T-helper 1 cell (primary cell): ENCODE data around the gene CELF2.
A peak's percentile ranks its signal among the peaks of the same experiment; 100 is the strongest.

Experiments
- DNase-seq, 5 donors: peaks; one replicate each; pipeline ENCODE4 v3.0.0-alpha.2; 2012 to 2020

Gene CELF2

GRCh38 chr10:11138314-11139033 lies 120.8 kb downstream of the CELF2 start:
- no peak for DNase-seq

GRCh38 chr10:11140963-11141362 lies 123.3 kb downstream of the CELF2 start:
- no peak for DNase-seq

GRCh38 chr10:11141571-11142091 lies 124.0 kb downstream of the CELF2 start:
- DNase-seq: peak in 1 of 5 donors; percentile 46

- DNase-seq: no peak
Measured at GRCh38 chr10:11142777-11143176, 125.1 kb downstream of the CELF2 start.

- DNase-seq: no peak
Measured at GRCh38 chr10:11143242-11143641, 125.6 kb downstream of the CELF2 start.

- DNase-seq: no peak
Measured at GRCh38 chr10:11144626-11145494, 127.2 kb downstream of the CELF2 start.

- peak; percentile 36 to 88 (median 56) for DNase-seq
Measured at GRCh38 chr10:11145495-11145855, 127.8 kb downstream of the CELF2 start.

- DNase-seq: peak in 1 of 5 donors; percentile 25
Measured at GRCh38 chr10:11146402-11147171, 128.9 kb downstream of the CELF2 start.

- DNase-seq: peak in 2 of 5 donors; percentile 8 to 52
Measured at GRCh38 chr10:11147722-11148121, 130.1 kb downstream of the CELF2 start.

- no peak for DNase-seq
Measured at GRCh38 chr10:11148142-11149028, 130.7 kb downstream of the CELF2 start.

- DNase-seq: no peak
Measured at GRCh38 chr10:11149807-11150141, 132.1 kb downstream of the CELF2 start.

- DNase-seq: peak in 4 of 5 donors; percentile 28 to 65 (median 34)
Measured at GRCh38 chr10:11150231-11150731, 132.6 kb downstream of the CELF2 start.

GRCh38 chr10:11150879-11151415 lies 133.3 kb downstream of the CELF2 start:
- DNase-seq: peak in 1 of 5 donors; percentile 17

GRCh38 chr10:11152801-11153200 lies 135.1 kb downstream of the CELF2 start:
- no peak for DNase-seq

- DNase-seq: no peak
Measured at GRCh38 chr10:11153245-11153644, 135.6 kb downstream of the CELF2 start.

GRCh38 chr10:11153766-11154165 lies 136.1 kb downstream of the CELF2 start:
- no peak for DNase-seq

- DNase-seq: no peak
Measured at GRCh38 chr10:11154333-11154732, 136.7 kb downstream of the CELF2 start.

- DNase-seq: no peak
Measured at GRCh38 chr10:11154849-11155498, 137.3 kb downstream of the CELF2 start.

GRCh38 chr10:11156480-11156879 lies 138.8 kb downstream of the CELF2 start:
- DNase-seq: peak in 1 of 5 donors; percentile 24

GRCh38 chr10:11157292-11158076 lies 139.8 kb downstream of the CELF2 start:
- no peak for DNase-seq
